GM18511 (cell line): Measurements from ENCODE around the gene OR5AU1.
A peak's percentile ranks its signal among the peaks of the same experiment; 100 is the strongest.
"Not testable (repeated sequence)": the region's sequence is repeated elsewhere in the genome, so short reads cannot be mapped to it uniquely, and the experiment has no call there.

Experiments
- ATAC-seq: cut with Tn5 transposase; IDR thresholded peaks from one replicate; pipeline ENCODE4 v1.9.1; 2021; ENCODE audit warnings: mild to moderate bottlenecking, moderate library complexity; ENCODE audit not compliant: unreplicated experiment

Gene OR5AU1

DNA sequence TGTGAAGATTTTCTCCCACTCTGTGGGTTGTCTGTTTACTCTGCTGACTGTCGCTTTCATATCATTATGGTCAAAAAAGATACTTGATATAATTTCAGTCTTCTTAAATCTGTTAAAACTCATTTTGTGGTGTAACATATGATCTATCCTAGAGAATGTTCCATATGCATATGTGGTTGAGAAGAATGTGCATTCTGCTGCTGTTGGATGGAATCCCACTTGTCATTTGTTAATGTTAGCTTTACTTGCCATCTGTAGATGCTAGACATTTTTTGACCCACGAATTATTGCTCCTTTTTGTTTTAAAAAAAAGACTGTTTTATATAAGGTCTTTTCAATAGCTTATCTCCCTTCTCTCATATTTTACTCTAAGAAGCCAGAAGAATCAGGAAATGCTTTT, 26.3 kb upstream of the OR5AU1 start:
- no peak for ATAC-seq

DNA sequence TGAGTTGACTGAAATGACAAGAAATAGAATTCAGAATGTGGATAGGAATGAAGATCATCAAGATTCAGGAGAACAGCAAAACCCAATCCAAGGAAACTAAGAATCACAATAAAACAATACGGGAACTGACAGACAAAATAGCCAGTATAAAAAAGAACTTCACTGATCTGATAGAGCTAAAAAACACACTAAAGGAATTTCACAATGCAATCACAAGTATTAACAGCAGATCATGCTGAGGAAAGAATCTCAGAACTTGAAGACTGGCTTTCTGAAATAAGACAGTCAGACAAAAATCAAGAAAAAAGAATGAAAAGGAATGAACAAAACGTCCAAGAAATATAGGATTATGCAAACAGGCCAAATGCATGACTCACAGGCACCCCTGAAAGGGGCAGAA, 15.3 kb upstream of the OR5AU1 start:
- ATAC-seq: no peak

DNA sequence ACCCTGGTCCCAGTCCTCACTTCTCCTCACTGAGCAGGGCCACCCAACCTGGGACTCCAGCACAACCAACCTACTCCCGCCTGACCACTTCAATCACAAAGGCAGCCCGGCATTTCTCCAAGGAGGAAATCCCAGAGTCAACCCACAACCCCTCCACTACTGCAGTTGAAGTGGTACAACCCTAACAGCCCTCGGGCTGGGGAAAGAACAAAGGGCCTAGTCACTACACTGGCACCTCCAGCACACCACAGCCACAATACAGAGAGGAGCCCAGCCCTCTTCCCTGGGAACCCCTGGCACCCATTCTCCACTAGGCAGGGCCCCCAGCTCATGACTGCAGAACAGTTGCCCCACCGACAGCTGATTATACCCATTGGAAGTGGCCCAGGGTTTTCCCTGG, 13.7 kb upstream of the OR5AU1 start:
- no peak for ATAC-seq

DNA sequence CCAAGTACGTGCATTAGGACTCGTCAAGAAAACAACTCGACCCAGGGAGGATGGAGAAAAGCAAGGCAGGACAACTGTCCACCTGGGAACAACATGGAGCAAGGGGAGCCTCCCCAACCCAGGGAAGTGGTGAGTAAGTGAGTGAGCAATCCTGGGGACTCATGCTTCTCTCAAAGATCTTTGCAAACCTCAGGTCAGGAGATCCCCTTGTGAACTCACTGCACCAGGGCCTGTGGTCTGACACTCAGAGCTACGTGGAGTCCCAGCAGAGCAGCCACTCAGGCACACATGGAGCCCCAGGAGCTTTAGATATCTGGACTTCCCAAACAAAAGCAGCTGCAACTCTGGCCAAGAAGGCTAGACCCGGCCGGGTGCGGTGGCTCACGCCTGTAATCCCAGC, 12.2 kb upstream of the OR5AU1 start:
- no peak for ATAC-seq

DNA sequence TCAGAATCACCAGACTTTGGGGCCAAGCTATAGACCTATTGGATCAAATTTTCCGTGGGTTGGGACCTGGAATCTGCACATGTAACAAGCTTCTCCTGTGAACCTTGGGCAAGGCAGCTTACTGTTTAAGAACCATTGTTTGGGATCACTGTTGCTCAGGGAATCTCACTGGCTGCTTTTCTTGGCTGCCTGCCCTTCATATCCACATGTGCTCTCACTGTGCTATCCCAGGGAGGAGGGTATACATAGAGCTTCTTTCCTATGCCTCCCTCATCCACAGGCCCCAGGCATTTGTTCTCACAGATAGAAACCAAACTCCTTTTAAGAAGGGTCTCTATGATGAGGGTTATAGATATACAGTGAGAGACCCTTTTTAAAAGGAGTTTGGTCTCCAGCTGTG, 9.8 kb upstream of the OR5AU1 start:
- not testable (repeated sequence) for ATAC-seq

DNA sequence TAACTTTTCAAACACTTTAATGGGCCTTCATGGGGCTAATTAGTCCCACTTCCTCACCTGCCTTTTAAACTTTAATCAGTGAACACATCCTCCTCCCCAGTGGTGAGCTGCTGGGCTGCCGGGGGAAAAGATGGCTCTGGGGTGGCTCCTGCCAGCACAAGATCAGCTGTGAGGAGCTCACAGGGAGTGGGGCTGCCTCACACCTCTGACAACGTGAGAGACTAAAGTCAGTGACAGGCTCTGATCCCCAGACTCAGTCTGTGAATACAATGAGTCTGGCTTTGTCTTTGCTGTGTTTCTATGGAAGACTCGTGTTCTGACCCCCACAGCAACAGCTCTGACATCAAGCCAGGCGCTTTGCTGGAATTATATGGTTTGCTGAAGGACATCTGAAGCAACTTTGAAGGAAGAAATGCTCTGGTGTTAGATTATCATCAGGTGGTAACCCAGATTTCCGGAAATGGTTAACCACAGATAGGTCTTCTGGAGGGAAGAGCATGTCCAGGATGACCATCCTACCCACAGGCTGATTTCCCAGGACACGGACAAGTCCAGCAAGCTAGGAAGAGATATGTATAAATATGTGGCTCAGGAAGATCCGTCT, 9.2 kb upstream of the OR5AU1 start:
- not testable (repeated sequence) for ATAC-seq

DNA sequence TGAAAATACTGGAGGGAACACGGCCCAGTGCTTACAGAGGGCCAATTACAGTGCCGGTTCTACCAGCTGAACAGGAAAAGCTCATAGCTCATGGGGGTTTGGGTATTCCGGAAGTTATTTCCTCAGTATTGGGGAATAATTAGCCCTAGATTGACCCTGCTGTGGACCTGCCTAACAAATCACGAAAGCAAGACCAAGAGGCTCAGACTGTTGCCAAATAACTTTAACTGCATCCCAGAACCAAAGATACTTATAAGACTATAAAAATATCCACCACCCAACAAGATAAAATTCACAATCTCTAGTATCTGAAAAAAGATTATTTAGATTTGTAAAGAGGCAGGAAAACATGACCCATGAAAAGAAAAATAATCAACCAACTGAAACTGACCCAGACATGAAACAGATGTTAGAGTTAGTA, 8.0 kb upstream of the OR5AU1 start:
- no peak for ATAC-seq

DNA sequence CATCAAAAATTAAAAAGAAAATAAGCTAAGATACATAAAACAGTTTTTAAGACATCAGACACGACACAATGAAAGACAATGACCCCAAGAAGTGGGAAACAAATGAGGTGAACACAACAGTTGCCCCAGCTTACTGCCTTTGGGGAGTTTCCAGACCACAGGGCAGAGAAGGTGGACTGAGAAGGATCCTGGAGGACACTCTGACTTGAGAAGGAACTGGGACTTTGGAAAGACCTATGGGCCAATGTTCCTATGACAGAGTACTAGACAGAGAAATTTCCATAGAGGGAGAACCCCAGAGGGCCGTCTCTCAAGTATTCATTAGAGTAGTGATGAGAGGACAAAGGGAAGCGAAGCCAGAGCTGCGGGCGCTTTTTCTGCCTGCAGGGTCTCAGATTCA, 6.2 kb upstream of the OR5AU1 start:
- no peak for ATAC-seq

DNA sequence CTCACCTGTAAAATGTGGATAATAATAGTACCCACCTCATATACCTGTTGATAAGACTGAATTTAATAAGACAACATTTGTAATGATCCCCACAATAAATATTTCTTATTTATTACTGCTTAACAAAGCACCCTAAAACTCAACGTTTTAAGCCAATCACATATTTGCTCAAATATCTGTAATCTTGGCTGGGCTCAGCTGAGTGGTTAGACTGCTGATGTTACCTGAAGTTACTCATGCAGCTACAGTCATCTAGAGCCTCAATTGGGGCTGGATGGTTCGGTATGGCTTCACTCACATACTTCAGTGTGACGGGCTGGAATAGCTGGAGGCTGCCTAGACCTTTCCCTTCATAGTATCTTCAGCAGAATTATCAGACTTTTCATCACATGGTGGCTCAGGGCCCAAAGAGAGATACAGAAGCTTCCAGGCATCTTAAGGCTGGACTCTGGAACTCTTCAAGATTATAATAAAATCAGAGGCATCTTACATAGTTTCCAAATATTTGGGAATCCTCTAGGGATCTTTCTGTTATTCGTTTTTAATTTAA, 4.3 kb upstream of the OR5AU1 start:
- ATAC-seq: no peak

DNA sequence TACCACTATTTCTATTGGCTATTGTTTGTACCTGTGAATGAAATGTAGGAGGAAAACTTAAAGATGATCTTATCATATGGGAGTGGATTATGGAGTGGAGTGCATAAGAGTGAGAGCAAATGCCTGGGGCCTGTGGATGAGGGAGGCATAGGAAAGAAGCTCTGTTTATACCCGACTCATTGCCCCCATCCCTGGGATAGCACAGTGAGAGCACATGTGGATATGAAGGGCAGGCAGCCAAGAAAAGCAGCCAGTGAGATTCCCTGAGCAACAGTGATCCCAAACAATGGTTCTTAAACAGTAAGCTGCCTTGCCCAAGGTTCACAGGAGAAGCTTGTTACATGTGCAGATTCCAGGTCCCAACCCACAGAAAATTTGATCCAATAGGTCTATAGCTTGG, 2.3 kb upstream of the OR5AU1 start:
- ATAC-seq: not testable (repeated sequence)

DNA sequence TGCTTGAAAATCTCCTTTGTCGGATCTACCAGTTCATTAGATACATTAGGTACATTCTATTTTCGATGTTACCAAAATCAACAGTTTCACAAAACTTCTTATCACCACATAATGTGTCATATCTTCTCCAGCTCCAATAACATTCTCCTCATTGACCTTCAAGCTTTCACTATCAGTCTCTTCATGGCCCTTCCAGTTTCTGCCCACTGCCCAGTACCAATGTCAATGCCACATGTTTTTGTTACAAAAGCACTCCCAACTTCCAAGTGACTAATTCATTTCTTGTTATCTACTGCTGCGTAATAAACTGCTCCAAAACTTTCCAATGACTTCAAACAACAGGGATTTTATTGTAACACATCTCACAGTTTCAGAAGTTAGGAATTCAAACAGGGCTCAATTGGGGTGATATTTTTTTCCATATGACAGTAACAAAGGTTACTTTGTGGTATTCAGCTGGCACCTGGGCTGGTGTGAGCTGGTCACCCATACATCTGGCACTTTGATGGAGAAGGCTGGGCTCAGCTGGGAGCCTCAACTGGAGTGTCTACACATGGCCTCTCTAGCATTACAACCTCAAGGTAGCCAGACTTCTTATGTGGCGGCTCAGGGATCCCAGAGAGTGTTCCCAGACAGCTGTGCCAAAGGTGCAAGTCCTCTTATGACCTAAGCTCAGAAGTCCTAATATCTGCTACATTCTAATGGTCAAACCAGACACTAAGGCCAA, 6.1 kb downstream of the OR5AU1 start:
- ATAC-seq: no peak

DNA sequence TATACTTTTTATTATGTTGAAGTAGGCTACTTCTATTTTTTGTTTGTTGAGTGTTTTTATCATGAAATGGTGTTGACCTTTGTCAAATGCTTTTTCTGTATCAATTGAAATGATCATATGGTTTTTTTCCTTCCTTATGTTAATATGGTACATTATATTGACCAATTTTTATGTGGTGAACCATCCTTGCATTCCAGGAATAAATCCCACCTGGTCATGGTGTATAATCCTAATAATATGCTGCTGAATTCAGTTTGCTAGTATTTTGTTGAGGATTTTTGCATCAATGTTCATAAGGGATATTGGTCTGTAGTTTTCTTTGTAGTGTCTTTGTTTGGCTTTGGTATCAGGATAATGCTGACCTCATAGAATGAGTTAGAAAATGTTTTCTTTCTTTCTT, 10.4 kb downstream of the OR5AU1 start:
- ATAC-seq: no peak

DNA sequence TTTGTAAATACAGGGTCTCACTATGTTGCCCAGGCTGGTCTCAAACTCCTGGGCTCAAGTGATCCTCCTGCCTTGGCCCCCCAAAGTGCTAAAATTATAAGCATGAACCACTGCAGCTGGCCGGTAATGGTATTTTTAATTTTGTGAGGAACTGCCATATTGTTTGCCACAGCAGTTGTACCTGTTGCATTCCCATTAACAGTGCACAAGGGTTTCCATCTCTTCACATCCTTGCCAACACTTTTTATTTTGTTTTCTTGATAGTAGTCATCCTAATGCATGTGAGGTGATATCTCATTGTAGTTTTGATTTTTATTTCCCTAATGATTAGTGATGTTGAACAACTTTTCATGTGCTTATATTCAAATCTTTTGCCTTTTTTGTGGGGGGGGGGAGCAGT, 13.5 kb downstream of the OR5AU1 start:
- ATAC-seq: no peak

DNA sequence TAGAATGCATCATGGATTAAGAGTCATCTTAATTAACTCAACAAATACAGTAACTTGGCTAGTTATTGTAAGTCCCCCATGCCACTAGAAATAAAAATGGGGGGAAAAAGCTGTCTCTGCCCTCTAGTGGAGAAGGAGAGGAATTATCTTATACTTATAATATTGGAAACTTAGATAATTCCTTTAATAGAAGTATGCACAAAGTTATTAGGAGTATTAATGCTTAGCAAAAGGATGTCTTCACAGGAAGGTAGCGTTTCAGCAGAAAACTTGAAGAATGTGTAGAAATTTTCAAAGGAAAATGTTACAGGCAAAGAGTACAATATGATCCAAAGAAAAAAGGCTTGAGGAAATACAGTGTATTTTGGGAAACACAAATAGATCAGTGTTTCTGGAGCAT, 19.8 kb downstream of the OR5AU1 start:
- no peak for ATAC-seq

DNA sequence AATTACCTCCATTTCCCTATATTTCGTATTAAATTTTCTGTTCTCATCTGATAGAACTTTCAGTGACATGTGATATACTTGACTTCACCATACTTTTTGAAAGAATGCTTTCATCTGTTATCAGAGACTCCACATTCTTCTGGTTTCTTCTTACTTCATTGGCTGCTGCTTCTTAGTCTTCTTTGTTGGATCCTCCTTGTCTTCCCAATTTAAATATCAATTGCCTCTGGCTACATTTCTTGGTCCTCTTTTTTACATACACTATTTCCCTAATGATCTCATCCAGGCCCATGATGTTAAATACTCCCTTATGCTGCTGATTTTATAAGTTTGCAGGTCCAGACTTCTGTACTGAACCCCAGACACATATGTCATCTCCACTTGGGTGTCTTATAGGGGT, 22.0 kb downstream of the OR5AU1 start:
- no peak for ATAC-seq

DNA sequence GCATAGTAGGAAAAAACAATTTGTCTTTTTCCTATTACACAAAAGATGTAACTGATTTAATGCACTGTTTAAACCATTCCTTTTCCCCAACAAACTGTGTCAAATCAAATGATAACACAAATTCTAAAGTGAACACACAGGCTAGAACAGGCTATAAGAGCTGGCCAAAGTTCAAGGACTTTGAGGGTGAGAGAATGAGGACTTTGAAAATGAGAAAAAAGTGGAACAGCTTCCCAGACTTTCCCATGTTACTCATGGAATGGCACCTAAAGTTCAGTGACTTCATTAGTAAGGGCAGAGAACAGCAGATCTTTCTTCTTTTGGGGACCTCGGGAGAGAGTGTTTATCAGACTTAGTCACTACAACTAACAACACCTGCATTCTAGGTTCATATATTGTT, 32.4 kb downstream of the OR5AU1 start:
- ATAC-seq: no peak

DNA sequence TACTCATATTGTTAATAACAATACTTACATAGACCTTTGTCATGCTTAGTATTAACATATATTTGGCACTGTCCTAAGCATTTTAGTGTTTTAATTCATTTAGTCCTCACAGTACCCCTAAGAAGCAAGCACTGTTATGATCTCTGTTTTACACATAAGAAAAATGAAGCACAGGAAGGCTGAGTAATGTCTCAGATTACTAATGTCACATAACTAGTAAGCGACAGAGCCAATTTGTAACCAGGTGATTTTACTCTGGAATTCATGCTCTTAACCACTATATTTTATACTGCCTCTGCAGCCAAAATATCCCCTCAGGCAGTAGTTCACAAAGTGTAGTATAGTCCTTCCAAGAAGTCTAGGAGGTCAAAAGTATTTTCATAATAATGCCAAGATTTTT, 34.7 kb downstream of the OR5AU1 start:
- no peak for ATAC-seq

DNA sequence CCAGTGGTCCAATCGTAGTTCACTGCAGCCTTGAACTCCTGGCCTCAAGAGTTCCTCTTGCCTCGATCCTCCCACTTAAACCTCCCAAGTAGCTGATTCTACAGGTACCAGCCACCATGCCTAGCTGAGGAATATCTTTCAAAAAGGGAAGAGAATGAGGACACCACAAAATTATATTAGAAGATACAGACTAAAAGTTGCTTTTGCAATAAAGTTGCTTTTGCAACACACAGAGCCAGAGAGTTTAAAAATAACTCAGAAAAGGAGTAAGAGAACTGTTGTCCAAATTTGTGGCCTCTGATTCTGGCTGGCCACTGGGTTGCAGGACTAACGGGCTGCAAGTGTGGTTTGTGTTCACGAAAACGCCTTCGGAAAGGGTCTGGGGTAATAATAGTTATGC, 35.2 kb downstream of the OR5AU1 start:
- no peak for ATAC-seq

DNA sequence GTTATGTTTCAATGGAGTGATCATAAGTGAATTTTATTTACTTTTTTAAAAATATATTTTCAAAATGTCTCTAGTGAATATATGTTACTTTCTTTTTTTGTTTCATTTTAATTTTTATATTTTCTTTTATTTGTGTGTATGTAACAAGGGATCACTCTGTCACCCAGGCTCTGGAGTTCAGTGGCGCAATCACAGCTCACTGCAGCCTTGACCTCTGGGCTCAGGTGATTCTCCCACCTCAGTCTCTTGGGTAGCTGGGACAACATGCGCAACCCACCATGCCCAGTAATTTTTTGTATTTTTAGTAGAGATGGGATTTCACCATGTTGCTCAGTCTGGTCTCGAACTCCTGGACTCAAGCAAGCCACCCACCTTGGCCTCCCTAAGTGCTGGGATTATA, 36.9 kb downstream of the OR5AU1 start:
- ATAC-seq: no peak

DNA sequence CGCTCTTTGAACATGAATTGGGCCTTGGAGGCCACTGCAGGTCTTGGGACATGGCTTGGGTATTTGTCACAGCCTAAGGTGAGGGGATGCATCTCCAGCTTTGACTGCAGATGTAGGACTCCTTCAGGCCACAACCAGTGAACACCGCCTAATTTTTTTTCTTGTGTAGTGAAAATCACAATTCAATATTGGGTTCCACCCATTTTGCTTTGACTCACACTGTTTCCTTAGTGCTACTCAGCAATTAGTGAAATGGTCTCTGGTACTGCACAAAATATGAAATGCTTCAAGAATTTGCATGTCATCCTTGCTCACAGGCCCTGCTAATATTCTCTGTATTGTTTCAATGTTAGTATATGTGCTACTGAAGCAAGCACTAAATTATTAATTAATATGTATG, 42.5 kb downstream of the OR5AU1 start:
- no peak for ATAC-seq

DNA sequence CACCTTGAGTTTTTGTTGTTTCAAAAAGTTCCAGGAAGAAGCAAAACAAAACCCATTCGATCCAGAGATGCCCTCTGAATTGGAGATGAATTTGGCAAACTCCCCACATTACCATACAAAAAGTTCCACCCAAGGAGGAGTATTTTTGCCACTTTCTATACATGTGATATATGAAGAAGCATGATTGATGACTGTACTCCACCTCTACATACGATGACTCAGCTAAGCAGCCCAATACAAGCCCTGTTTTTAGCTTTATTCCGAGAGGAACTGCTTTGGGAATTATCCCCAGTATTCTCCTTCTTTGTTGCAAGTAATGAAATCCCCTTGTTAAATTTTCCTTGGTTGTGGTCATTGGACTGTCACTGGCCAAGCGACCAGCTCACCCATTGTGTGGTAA, 43.6 kb downstream of the OR5AU1 start:
- no peak for ATAC-seq

DNA sequence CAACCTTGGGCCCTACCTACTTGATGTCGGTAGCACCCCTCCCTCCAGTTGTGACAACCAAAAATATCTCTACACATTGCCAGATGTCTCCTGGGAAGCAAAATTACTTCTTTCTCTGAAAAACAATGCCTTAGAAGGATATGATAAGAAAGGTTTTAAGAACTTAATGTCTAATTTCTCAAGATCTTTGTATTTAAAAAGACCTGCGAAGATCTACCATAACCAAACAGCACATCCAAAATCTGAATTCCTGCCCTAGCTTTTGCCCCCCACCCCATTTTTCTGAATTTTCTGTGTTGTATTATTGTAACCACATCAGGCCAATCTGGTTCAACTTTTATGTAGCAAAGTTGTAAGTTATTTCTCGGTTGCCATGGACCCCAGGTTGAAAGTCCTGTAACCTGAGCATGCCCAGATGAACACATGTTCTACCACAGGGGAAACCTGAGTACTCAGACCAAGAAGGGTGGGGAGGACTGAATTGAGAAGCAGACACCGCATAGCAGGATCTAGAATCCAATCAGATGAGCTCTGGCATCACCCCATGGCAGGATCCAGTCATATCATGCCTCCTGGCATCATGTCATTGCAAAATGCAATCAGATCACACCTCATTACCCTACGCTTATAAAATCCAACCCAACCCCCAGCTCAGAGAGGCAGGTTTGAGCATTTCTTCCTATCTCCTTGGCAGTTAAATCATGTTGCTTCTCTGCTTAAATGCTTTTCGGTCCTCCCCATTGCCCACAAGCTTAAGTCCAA, 46.3 kb downstream of the OR5AU1 start:
- peak; percentile 64 for ATAC-seq
